ENCODE measurements around the gene SLC66A1.

DNA sequence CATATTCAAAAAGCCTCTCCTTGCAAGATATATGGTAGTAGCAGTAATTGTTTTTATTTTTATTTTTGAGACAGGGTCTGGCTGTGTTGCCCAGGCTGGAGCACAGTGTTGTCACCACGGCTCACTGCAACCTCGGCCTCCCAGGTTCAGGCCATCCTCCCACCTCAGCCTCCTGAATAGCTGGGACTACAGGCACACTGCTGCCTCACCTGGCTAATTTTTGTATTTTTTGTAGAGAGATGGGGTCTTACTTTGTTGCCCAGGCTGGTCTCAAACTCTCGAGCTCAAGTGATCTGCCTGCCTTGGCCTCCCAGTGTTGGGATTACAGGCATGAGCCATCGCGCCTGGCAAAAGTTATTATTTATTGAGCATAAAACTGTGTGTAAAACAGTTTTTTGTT lies 38.4 kb downstream of the SLC66A1 start:
- no peak for TF ChIP-seq POLR2A (IDR thresholded peaks at IDR 0.05)
- TF ChIP-seq, protein P1, sequence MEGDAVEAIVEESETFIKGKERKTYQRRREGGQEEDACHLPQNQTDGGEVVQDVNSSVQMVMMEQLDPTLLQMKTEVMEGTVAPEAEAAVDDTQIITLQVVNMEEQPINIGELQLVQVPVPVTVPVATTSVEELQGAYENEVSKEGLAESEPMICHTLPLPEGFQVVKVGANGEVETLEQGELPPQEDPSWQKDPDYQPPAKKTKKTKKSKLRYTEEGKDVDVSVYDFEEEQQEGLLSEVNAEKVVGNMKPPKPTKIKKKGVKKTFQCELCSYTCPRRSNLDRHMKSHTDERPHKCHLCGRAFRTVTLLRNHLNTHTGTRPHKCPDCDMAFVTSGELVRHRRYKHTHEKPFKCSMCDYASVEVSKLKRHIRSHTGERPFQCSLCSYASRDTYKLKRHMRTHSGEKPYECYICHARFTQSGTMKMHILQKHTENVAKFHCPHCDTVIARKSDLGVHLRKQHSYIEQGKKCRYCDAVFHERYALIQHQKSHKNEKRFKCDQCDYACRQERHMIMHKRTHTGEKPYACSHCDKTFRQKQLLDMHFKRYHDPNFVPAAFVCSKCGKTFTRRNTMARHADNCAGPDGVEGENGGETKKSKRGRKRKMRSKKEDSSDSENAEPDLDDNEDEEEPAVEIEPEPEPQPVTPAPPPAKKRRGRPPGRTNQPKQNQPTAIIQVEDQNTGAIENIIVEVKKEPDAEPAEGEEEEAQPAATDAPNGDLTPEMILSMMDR (IDR thresholded peaks at IDR 0.05), result no peak

Data from suprapubic skin (tissue), 3 donors.